Astrocyte (in vitro differentiated cells and primary cell): ENCODE results near the gene PPT1. TPM values are rescaled to one million over a fixed set of nuclear protein-coding genes. Genes with fewer than 3 reads are reported as not detected.

Experiments
- DNase-seq: peaks from one replicate; pipeline ENCODE4 v3.0.0-alpha.2; 2010; ENCODE audit warnings: low read depth
- FAIRE-seq: peaks from 2 replicates; lab custom pipeline; 2011; peaks lifted over from hg19 to GRCh38; lab: Jason Lieb, UNC
- H2AFZ ChIP-seq: 2 replicates; pipeline ENCODE4 v1.6.0; 2012; ENCODE audit warnings: low read depth, low read length, inconsistent platforms
- H3K27ac ChIP-seq: 2 replicates; pipeline ENCODE4 v1.5.1; 2011; ENCODE audit warnings: low read depth, low read length, inconsistent platforms
- H3K27me3 ChIP-seq: 2 replicates; pipeline ENCODE4 v1.6.0; 2011; ENCODE audit warnings: low read length, inconsistent platforms; ENCODE audit not compliant: insufficient read depth
- H3K36me3 ChIP-seq: 2 replicates; pipeline ENCODE4 v1.5.1; 2011; ENCODE audit warnings: low read length, inconsistent platforms; ENCODE audit not compliant: insufficient read depth
- H3K4me1 ChIP-seq: 2 replicates; pipeline ENCODE4 v1.5.1; 2011; ENCODE audit warnings: low read length, inconsistent platforms; ENCODE audit not compliant: insufficient read depth
- H3K4me2 ChIP-seq: 2 replicates; pipeline ENCODE4 v1.6.0; 2012; ENCODE audit warnings: low read length, inconsistent platforms
- H3K4me3 ChIP-seq: 2 replicates; pipeline ENCODE4 v1.5.1; 2011; ENCODE audit warnings: low read depth, mild to moderate bottlenecking, low read length, inconsistent platforms; ENCODE audit not compliant: insufficient read depth
- H3K79me2 ChIP-seq: 2 replicates; pipeline ENCODE4 v1.6.0; 2012; ENCODE audit warnings: mild to moderate bottlenecking, low read length, inconsistent platforms; ENCODE audit not compliant: insufficient read depth
- H3K9ac ChIP-seq: 2 replicates; pipeline ENCODE4 v1.6.0; 2012; ENCODE audit warnings: mild to moderate bottlenecking, low read length, inconsistent platforms
- H3K9me3 ChIP-seq: 2 replicates; pipeline ENCODE4 v1.5.1; 2012; ENCODE audit warnings: low read depth, mild to moderate bottlenecking, low read length, inconsistent platforms; ENCODE audit not compliant: insufficient read depth
- H4K20me1 ChIP-seq: 2 replicates; pipeline ENCODE4 v1.6.0; 2012; ENCODE audit warnings: low read length, inconsistent platforms; ENCODE audit not compliant: insufficient read depth
- H3K27ac Mint-ChIP-seq: one replicate; pipeline ENCODE4 v1.8.0; 2021; ENCODE audit warnings: mild to moderate bottlenecking, mixed read lengths; ENCODE audit not compliant: unreplicated experiment
- H3K27me3 Mint-ChIP-seq: one replicate; pipeline ENCODE4 v1.8.0; 2021; ENCODE audit warnings: low read depth, mixed read lengths; ENCODE audit not compliant: unreplicated experiment
- H3K36me3 Mint-ChIP-seq: one replicate; pipeline ENCODE4 v1.8.0; 2021; ENCODE audit warnings: low read depth, mixed read lengths; ENCODE audit not compliant: unreplicated experiment
- H3K4me1 Mint-ChIP-seq: one replicate; pipeline ENCODE4 v1.8.0; 2021; ENCODE audit warnings: low read depth, mixed read lengths; ENCODE audit not compliant: unreplicated experiment
- H3K4me3 Mint-ChIP-seq: one replicate; pipeline ENCODE4 v1.8.0; 2021; ENCODE audit warnings: mild to moderate bottlenecking, moderate library complexity, mixed read lengths; ENCODE audit not compliant: unreplicated experiment
- H3K9me3 Mint-ChIP-seq: one replicate; pipeline ENCODE4 v1.8.0; 2021; ENCODE audit warnings: mild to moderate bottlenecking, mixed read lengths; ENCODE audit not compliant: unreplicated experiment
- EZH2 ChIP-seq: IDR thresholded peaks from 2 replicates; pipeline ENCODE4 v1.6.1; 2012; ENCODE audit warnings: mild to moderate bottlenecking, low read length, inconsistent platforms; ENCODE audit not compliant: insufficient read depth
- total RNA-seq: library from RNA; stranded (reverse); gene quantifications from 2 replicates; pipeline ENCODE4 v1.2.1, GENCODE V29; 2021
- TF ChIP-seq, protein P1 (sequence below): IDR thresholded peaks from 2 replicates; pipeline ENCODE4 v1.5.1; 2011; ENCODE audit warnings: low read depth, mild to moderate bottlenecking, inconsistent platforms, low read length, moderate library complexity; ENCODE audit not compliant: insufficient read depth

Gene PPT1
- total RNA-seq, 1 donor from 2014 or later = 33.1 TPM

DNA sequence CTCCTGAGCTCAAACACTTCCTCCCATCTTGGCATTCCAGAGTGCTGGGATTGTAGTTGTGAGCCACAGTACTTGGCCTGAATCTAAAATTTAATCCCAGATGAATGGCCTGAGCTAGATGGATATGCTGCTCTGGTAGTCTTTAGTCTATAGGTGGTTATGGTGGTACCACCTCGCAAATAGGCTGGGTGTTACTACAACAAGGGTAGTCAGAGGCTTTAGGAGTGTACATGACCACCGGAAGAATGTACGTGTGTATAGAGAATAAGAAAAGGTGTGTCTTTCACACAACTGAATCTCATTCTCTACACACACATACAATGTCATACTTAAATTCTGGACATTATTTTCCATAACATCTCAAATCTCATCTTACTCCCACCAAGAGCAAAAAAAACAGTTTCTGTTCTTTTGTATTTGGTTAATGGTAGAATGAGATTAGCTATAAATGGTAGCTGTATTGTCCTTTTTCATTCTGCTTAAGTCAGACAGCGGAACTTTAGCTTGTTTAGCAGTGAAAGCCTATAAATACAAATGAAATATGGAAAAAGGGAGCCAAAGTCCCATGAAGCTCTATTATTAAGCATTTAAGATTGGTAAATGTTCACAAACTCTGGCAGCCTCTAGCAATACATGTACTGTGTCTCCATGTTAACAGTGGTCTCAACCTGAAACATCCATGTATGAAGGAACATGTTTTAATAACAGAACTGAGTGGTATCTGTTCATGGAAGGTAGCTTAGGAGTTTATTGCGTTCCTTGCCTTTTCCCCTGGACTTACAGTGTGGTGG, 40.3 kb downstream of the PPT1 start:
- H3K4me3 Mint-ChIP-seq = no peak overlapping the region
- Histone ChIP-seq H3K9me3 (no peaks in the 10 kb centered on the region), H3K27me3 (no peaks in the 10 kb centered on the region), H3K9ac (no peak overlapping the region), H3K4me1 (peaks cover 25% of the 10 kb centered on the region), H2AFZ (no peak overlapping the region), H3K27ac (no peak overlapping the region), H3K36me3 (peaks cover 37% of the 10 kb centered on the region), H3K4me2 (no peak overlapping the region), H4K20me1 (peaks cover 98% of the 10 kb centered on the region), H3K79me2 (peaks cover 98% of the 10 kb centered on the region), H3K4me3 (no peak overlapping the region)
- no peak for DNase-seq
- TF ChIP-seq EZH2 = no peak
- TF ChIP-seq, protein P1, sequence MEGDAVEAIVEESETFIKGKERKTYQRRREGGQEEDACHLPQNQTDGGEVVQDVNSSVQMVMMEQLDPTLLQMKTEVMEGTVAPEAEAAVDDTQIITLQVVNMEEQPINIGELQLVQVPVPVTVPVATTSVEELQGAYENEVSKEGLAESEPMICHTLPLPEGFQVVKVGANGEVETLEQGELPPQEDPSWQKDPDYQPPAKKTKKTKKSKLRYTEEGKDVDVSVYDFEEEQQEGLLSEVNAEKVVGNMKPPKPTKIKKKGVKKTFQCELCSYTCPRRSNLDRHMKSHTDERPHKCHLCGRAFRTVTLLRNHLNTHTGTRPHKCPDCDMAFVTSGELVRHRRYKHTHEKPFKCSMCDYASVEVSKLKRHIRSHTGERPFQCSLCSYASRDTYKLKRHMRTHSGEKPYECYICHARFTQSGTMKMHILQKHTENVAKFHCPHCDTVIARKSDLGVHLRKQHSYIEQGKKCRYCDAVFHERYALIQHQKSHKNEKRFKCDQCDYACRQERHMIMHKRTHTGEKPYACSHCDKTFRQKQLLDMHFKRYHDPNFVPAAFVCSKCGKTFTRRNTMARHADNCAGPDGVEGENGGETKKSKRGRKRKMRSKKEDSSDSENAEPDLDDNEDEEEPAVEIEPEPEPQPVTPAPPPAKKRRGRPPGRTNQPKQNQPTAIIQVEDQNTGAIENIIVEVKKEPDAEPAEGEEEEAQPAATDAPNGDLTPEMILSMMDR = no peak
- peaks cover 52% of the 10 kb centered on the region for H3K4me1 Mint-ChIP-seq
- H3K27me3 Mint-ChIP-seq = no peaks in the 10 kb centered on the region
- FAIRE-seq = no peak
- H3K36me3 Mint-ChIP-seq = peaks cover 12% of the 10 kb centered on the region
- no peaks in the 10 kb centered on the region for H3K9me3 Mint-ChIP-seq
- H3K27ac Mint-ChIP-seq = peak overlapping the region; percentile 7

DNA sequence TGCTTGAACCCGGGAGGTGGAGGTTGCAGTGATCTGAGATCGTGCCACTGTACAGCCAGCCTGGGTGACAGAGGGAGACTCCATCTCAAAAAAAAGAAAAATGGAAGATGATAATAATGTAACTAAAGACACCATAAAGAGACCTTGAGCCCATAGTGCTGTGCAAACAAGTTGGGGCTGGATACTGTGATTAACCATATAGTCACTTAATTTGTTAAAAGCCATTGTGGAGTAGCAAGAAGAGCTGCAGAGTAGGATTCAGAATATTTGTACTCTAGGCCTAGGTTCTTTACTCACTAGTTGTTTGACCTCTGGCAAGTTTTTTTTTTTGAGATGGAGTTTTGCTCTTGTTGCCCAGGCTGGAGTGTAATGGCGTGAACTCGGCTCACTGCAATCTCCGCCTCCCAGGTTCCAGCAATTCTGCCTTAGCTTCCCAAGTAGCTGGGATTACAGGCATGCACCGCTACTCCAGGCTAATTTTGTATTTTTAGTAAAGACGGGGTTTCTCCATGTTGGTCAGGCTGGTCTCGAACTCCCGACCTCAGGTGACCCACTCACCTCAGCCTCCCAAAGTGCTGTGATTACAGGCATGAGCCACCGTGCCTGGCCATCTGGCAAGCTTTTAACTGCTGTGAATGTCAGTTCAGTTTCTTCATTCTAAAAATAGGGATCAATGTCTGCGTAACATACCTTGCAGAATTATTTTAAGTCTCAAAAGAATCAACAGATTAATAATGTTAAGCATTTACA, 43.7 kb downstream of the PPT1 start:
- H3K9me3 ChIP-seq = no peaks in the 10 kb centered on the region
- Mint-ChIP-seq H3K4me3 (no peak overlapping the region), H3K27me3 (no peaks in the 10 kb centered on the region), H3K27ac (peak overlapping the region; percentile 55), H3K4me1 (peaks cover 45% of the 10 kb centered on the region), H3K9me3 (no peaks in the 10 kb centered on the region), H3K36me3 (peaks cover 6% of the 10 kb centered on the region)
- H3K36me3 ChIP-seq = peaks cover 19% of the 10 kb centered on the region
- FAIRE-seq (no peak), DNase-seq (no peak)
- no peak for TF ChIP-seq EZH2
- TF ChIP-seq, protein P1 = no peak
- H3K4me2 ChIP-seq = no peak overlapping the region
- no peak overlapping the region for H2AFZ ChIP-seq
- H3K79me2 ChIP-seq = peaks cover 98% of the 10 kb centered on the region
- peaks cover 25% of the 10 kb centered on the region for H3K4me1 ChIP-seq
- H3K27me3 ChIP-seq = no peaks in the 10 kb centered on the region
- H3K4me3 ChIP-seq = no peak overlapping the region
- H3K9ac ChIP-seq = no peak overlapping the region
- peaks cover 97% of the 10 kb centered on the region for H4K20me1 ChIP-seq
- no peak overlapping the region for H3K27ac ChIP-seq
